Adrenal gland (tissue), 5 donors: ENCODE measurements around the gene PLEKHH1.

Experiments
- CTCF ChIP-seq, 6 experiments: fragments of 450-650 bp in 4 of 6; fragments of 200-600 bp in 2 of 6; sonication (generic) in 1 of 6; IDR thresholded peaks; 1 replicate in 5 of 6; 2 replicates in 1 of 6; pipeline versions ENCODE4 v1.5.1 to v1.8.0; 2016 to 2021; ENCODE audit warnings: antibody characterized with exemption in 6 of 6, mild to moderate bottlenecking in 2 of 6, moderate library complexity in 1 of 6
- POLR2A ChIP-seq, 2 donors: fragments of 450-650 bp; IDR thresholded peaks; one replicate each; pipeline ENCODE4 v1.6.1; 2017; ENCODE audit warnings: antibody characterized with exemption in 2 of 2, mild to moderate bottlenecking in 2 of 2, moderate library complexity in 1 of 2
- donor health status: DM: no; HTN: no; CAD: no.

- TF ChIP-seq POLR2A (IDR thresholded peaks at IDR 0.05): no peak
- TF ChIP-seq CTCF (IDR thresholded peaks at IDR 0.05): no peak
These were observed 29.1 kb downstream of the PLEKHH1 start for GRCh38 chr14:67562025-67562775.
